A549 (cell line): ENCODE data around the gene RPP25L. TPM values are rescaled to one million over a fixed set of nuclear protein-coding genes. Genes with fewer than 3 reads are reported as not detected.

Source experiments
- ATAC-seq, 2 experiments: fragments of 200-7000 bp in 1 of 2; fragments of >200 bp in 1 of 2; cut with Nextera tagmentation in 1 of 2; cut with Tn5 transposase in 1 of 2; 3 replicates each; pipeline versions ENCODE4 v1.8.0 to v1.9.1; 2018 to 2020; ENCODE audit warnings: mild to moderate bottlenecking in 1 of 2, moderate library complexity in 1 of 2
- CTCF ChIA-PET: fragments of 300-600 bp; sonication (Branson Sonifier 250); formaldehyde crosslinking; extraction: SDS; loops from one replicate; lab custom pipeline; 2021; ENCODE audit warnings: antibody characterized with exemption, inconsistent platforms; lab: Yijun Ruan, JAX
- POLR2A ChIA-PET: fragments of 350-600 bp; formaldehyde crosslinking; extraction: SDS; loops from one replicate; lab custom pipeline; 2021; ENCODE audit warnings: antibody characterized with exemption, inconsistent platforms; lab: Yijun Ruan, JAX
- DNase-seq, 2 experiments: peaks; one replicate each; pipeline versions ENCODE4 v3.0.0 to v3.0.0-alpha.2; 2011 to 2016; ENCODE audit warnings: low read depth in 1 of 2, low spot score in 1 of 2
- FAIRE-seq: peaks from 2 replicates; lab custom pipeline; 2011; peaks lifted over from hg19 to GRCh38; lab: Jason Lieb, UNC
- H3K27ac ChIP-seq, 2 experiments: fragments of >200 bp; sonication (Bioruptor Twin); formaldehyde crosslinking; 3 replicates each; pipeline ENCODE4 v1.5.1; 2016 to 2017
- H3K4me1 ChIP-seq: fragments of >200 bp; sonication (Bioruptor Twin); formaldehyde crosslinking; 3 replicates; pipeline ENCODE4 v1.6.1; 2016
- H3K4me2 ChIP-seq: fragments of >200 bp; sonication (Bioruptor Twin); formaldehyde crosslinking; 3 replicates; pipeline ENCODE4 v1.6.1; 2016
- H3K4me3 ChIP-seq: fragments of >200 bp; sonication (Bioruptor Twin); formaldehyde crosslinking; 3 replicates; pipeline ENCODE4 v1.5.1; 2016
- H3K9me3 ChIP-seq: fragments of >200 bp; sonication (Bioruptor Twin); formaldehyde crosslinking; 3 replicates; pipeline ENCODE4 v1.6.1; 2016
- CBX2 ChIP-seq: fragments of 200-600 bp; sonication (generic); IDR thresholded peaks from 2 replicates; pipeline ENCODE4 v1.6.1; 2016; ENCODE audit warnings: low read depth, mild to moderate bottlenecking, borderline replicate concordance
- CBX8 ChIP-seq: fragments of 200-600 bp; sonication (generic); IDR thresholded peaks from 2 replicates; pipeline ENCODE4 v1.6.1; 2016
- FOSB ChIP-seq: fragments of 250-450 bp; sonication (Bioruptor Pico); IDR thresholded peaks from 2 replicates; pipeline ENCODE4 v1.5.0; 2020; ENCODE audit warnings: mild to moderate bottlenecking, moderate library complexity
- FOSL2 ChIP-seq, 2 experiments: fragments of 450-650 bp in 1 of 2; fragments of >200 bp in 1 of 2; sonication (Bioruptor Twin) in 1 of 2; formaldehyde crosslinking; IDR thresholded peaks; 2 replicates each; pipeline versions ENCODE4 v1.5.0 to v1.6.1; 2016 to 2020; ENCODE audit warnings: mild to moderate bottlenecking in 1 of 2, moderate library complexity in 1 of 2
- JUNB ChIP-seq: fragments of >200 bp; sonication (Bioruptor Twin); formaldehyde crosslinking; IDR thresholded peaks from 2 replicates; pipeline ENCODE4 v1.6.1; 2016
- MYC ChIP-seq: IDR thresholded peaks from 2 replicates; pipeline ENCODE4 v1.6.1; 2012; ENCODE audit warnings: mild to moderate bottlenecking, inconsistent platforms, low read length, improper control_type of control experiment, borderline replicate concordance
- RAD21 ChIP-seq, 2 experiments: fragments of >200 bp in 1 of 2; sonication (Bioruptor Twin) in 1 of 2; formaldehyde crosslinking in 1 of 2; IDR thresholded peaks in 1 of 2; conservative IDR thresholded peaks in 1 of 2; 2 replicates in 1 of 2; 3 replicates in 1 of 2; pipeline ENCODE4 v1.6.1; 2012 to 2018; ENCODE audit warnings: inconsistent platforms in 1 of 2
- RCOR1 ChIP-seq: fragments of 150-350 bp; IDR thresholded peaks from 2 replicates; pipeline ENCODE4 v1.6.1; 2014; ENCODE audit warnings: antibody characterized with exemption, low read length, low read depth
- RNF2 ChIP-seq: fragments of 200-600 bp; sonication (generic); IDR thresholded peaks from 2 replicates; pipeline ENCODE4 v1.6.1; 2016; ENCODE audit warnings: low read depth, mild to moderate bottlenecking, antibody characterized with exemption, moderate library complexity, borderline replicate concordance
- TFCP2L1 ChIP-seq: fragments of 250-450 bp; sonication (Bioruptor Pico); IDR thresholded peaks from 2 replicates; pipeline ENCODE4 v1.5.0; 2021; ENCODE audit warnings: mild to moderate bottlenecking
- ZFP36 ChIP-seq: fragments of 450-650 bp; IDR thresholded peaks from 2 replicates; pipeline ENCODE4 v1.6.1; 2014; ENCODE audit warnings: borderline replicate concordance; ENCODE audit not compliant: partially characterized antibody
- WGBS: methylation state at CpG from one replicate; pipeline ENCODE4 v1.1.6; 2017; ENCODE audit errors: missing lambda C conversion rate; 5-methylcytosine and 5-hydroxymethylcytosine counted together
- polyA plus RNA-seq, 4 experiments: library from polyadenylated mRNA; depleted of rRNA in 3 of 4; stranded (reverse); fragments of >200 nt; fragmentation: RNase III in 1 of 4; extraction: RNeasy Plus Mini Kit Qiagen cat#74134 plus additional on column Dnase treatment in 1 of 4; gene quantifications; 2 replicates in 3 of 4; 3 replicates in 1 of 4; pipeline ENCODE4 v1.2.3, GENCODE V29; 2011 to 2017
- TF ChIP-seq, protein P1 (sequence below): fragments of 250-450 bp; sonication (Bioruptor Pico); IDR thresholded peaks from 2 replicates; pipeline ENCODE4 v1.5.0; 2020; ENCODE audit warnings: low read depth, mild to moderate bottlenecking, moderate library complexity
- TF ChIP-seq, protein P2 (sequence below): IDR thresholded peaks from 2 replicates; pipeline ENCODE4 v1.6.1; 2012
- TF ChIP-seq, protein P3 (sequence below): fragments of 250-450 bp; sonication (Bioruptor Pico); IDR thresholded peaks from 2 replicates; pipeline ENCODE4 v1.5.0; 2021; ENCODE audit warnings: mild to moderate bottlenecking, moderate library complexity, borderline replicate concordance

The RPP25L gene
- polyA plus RNA-seq, 2 of the 4 experiments (the other 2 are of a cell fraction) = 40.8 to 41.7 TPM

- POLR2A ChIA-PET = no interaction called here
- CTCF ChIA-PET = interaction anchor here (0.8 to 17.1 kb wide), 11 partner anchors 11 to 176 kb away, joined by 3 to 168 read pairs (median 5); no protein-coding TSS in a partner anchor
- TF ChIP-seq CBX2 (no peak), FOSL2 (IDR thresholded peaks at IDR 0.05) (no peak), FOSL2 (CRISPR knock-in tag; IDR thresholded peaks at IDR 0.05) (no peak), JUNB (no peak), FOSB (CRISPR knock-in tag) (no peak)
- TF ChIP-seq, protein P1, sequence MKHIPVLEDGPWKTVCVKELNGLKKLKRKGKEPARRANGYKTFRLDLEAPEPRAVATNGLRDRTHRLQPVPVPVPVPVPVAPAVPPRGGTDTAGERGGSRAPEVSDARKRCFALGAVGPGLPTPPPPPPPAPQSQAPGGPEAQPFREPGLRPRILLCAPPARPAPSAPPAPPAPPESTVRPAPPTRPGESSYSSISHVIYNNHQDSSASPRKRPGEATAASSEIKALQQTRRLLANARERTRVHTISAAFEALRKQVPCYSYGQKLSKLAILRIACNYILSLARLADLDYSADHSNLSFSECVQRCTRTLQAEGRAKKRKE = no peak
- Histone ChIP-seq H3K4me1 (no peaks in the 10 kb centered on the region), H3K4me2 (no peak overlapping the region), H3K4me3 (no peak overlapping the region), H3K9me3 (no peaks in the 10 kb centered on the region), H3K27ac (no peak overlapping the region)
- DNase-seq (no peak), ATAC-seq (no peak), FAIRE-seq (no peak)
- 66% methylated on average over 5 of the region's 5 CpGs for WGBS
Observed at GRCh38 chr9:34579808-34580163, 32.1 kb downstream of the RPP25L start.

- no peak for FAIRE-seq
- Histone ChIP-seq H3K4me1 (no peaks in the 10 kb centered on the region), H3K9me3 (no peaks in the 10 kb centered on the region), H3K27ac (no peak overlapping the region), H3K4me3 (no peak overlapping the region), H3K4me2 (no peak overlapping the region)
- ATAC-seq = peak in 1 of 2 experiments; percentile 10; a peak in 1 of 6 replicates
- ChIA-PET POLR2A (no interaction called here), CTCF (interaction anchor here (0.8 to 17.1 kb wide), 10 partner anchors 10 to 175 kb away, joined by 3 to 168 read pairs (median 6); no protein-coding TSS in a partner anchor)
- no peak for DNase-seq
- TF ChIP-seq, protein P2, sequence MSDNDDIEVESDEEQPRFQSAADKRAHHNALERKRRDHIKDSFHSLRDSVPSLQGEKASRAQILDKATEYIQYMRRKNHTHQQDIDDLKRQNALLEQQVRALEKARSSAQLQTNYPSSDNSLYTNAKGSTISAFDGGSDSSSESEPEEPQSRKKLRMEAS = no peak
- TF ChIP-seq MYC (no peak), RCOR1 (no peak), RAD21 (conservative IDR thresholded peaks at IDR 0.05 in 1 of 2, IDR thresholded peaks at IDR 0.05 in 1 of 2) (no peak), CBX8 (no peak), RNF2 (no peak)
- TF ChIP-seq, protein P3, sequence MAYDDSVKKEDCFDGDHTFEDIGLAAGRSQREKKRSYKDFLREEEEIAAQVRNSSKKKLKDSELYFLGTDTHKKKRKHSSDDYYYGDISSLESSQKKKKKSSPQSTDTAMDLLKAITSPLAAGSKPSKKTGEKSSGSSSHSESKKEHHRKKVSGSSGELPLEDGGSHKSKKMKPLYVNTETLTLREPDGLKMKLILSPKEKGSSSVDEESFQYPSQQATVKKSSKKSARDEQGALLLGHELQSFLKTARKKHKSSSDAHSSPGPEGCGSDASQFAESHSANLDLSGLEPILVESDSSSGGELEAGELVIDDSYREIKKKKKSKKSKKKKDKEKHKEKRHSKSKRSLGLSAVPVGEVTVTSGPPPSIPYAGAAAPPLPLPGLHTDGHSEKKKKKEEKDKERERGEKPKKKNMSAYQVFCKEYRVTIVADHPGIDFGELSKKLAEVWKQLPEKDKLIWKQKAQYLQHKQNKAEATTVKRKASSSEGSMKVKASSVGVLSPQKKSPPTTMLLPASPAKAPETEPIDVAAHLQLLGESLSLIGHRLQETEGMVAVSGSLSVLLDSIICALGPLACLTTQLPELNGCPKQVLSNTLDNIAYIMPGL (CRISPR knock-in tag) = no peak
- WGBS = 61% methylated on average over 17 of the region's 17 CpGs
Observed at GRCh38 chr9:34579104-34579807, 32.6 kb downstream of the RPP25L start.

DNA sequence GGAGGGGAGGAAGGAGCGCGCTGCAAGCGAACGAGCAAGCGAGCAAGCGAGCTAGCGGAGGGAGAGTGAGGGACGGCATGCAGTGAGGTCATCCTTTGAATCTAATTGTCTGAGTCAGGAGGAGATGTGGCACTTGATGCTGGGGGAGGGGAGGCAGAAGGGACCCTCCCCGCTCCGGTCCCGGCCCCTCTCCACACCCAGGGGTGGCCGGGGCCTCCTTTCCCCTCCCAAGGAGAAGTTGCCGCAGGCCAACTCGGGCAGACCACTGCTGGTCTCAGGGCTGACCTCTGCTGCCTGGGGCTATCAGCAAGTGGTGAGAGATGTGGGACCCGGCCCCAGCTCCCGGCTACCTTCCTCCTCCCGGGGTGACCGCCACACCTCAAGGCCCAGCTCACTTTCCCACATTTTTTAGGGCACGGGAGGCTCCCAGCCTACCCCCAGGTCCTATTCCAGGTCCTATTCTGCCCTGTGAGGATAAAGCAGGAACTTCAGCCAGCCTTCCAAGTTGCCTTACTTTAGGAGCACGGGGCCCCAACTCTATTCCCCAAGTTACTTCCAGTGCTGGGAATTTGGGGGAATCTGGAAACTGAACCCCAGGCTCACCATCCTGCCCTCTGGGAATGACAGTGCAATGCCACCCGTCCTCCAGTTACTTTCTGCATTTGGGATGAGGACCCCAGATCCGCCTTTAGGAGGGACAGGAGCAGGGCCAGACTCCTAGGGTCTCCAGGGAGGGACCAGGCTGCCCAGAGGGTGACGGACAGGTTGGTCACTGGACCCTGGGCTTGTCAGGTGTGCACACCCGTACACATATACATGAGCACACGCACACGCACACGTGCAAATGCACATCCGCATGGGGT, 33.4 kb downstream of the RPP25L start:
- no peak for TF ChIP-seq ZFP36
- no peak for TF ChIP-seq TFCP2L1
- TF ChIP-seq RAD21 (conservative IDR thresholded peaks at IDR 0.05 in 1 of 2, IDR thresholded peaks at IDR 0.05 in 1 of 2) = no peak
- ChIA-PET CTCF (interaction anchor here (3.2 to 17.1 kb wide), 4 partner anchors 14 to 174 kb away, joined by 11 to 168 read pairs (median 75); no protein-coding TSS in a partner anchor), POLR2A (no interaction called here)
- FAIRE-seq (no peak), DNase-seq (no peak), ATAC-seq (no peak; a peak in 1 of 6 replicates)
- Histone ChIP-seq H3K27ac (no peak overlapping the region), H3K4me1 (no peaks in the 10 kb centered on the region), H3K9me3 (no peaks in the 10 kb centered on the region), H3K4me3 (no peak overlapping the region), H3K4me2 (no peak overlapping the region)
- 70% methylated on average over 24 of the region's 28 CpGs for WGBS
